DND-41 (cell line): ENCODE measurements around the gene BTBD16.

Source experiments
- ATAC-seq: fragments of 200-7000 bp; cut with Tn5 transposase; 3 replicates; pipeline ENCODE4 v1.9.1; 2021; ENCODE audit warnings: low read depth; ENCODE audit not compliant: insufficient read depth
- DNase-seq: peaks from one replicate; pipeline ENCODE4 v3.0.0-alpha.2; 2020
- H2AFZ ChIP-seq: 2 replicates; pipeline ENCODE4 v1.6.0; 2012; ENCODE audit warnings: low read depth, low read length
- H3K27ac ChIP-seq: 2 replicates; pipeline ENCODE4 v1.5.1; 2012; ENCODE audit warnings: low read length, inconsistent platforms
- H3K27me3 ChIP-seq: fragments of 200-600 bp; sonication (generic); 2 replicates; pipeline ENCODE4 v1.6.0; 2012; ENCODE audit warnings: low read length, mild to moderate bottlenecking, inconsistent platforms; ENCODE audit not compliant: insufficient read depth, poor library complexity
- H3K36me3 ChIP-seq: 2 replicates; pipeline ENCODE4 v1.5.1; 2012; ENCODE audit warnings: low read length, inconsistent platforms; ENCODE audit not compliant: insufficient read depth
- H3K4me1 ChIP-seq: 2 replicates; pipeline ENCODE4 v1.5.1; 2012; ENCODE audit warnings: mild to moderate bottlenecking, low read length; ENCODE audit not compliant: insufficient read depth
- H3K4me2 ChIP-seq: 2 replicates; pipeline ENCODE4 v1.6.0; 2012; ENCODE audit warnings: mild to moderate bottlenecking, moderate library complexity, low read length, inconsistent platforms; ENCODE audit not compliant: insufficient read depth
- H3K4me3 ChIP-seq, 2 experiments: fragments of 200-600 bp in 1 of 2; shearing (Covaris generic) in 1 of 2; 2 replicates each; pipeline ENCODE4 v1.5.1; 2012 to 2016; ENCODE audit warnings: inconsistent platforms in 2 of 2, low read length in 2 of 2, mild to moderate bottlenecking in 2 of 2, low read depth in 1 of 2, moderate library complexity in 1 of 2
- H3K79me2 ChIP-seq: 2 replicates; pipeline ENCODE4 v1.6.0; 2012; ENCODE audit warnings: low read length, inconsistent platforms; ENCODE audit not compliant: insufficient read depth
- H3K9ac ChIP-seq: 2 replicates; pipeline ENCODE4 v1.6.0; 2012; ENCODE audit warnings: low read depth, mild to moderate bottlenecking, inconsistent platforms, low read length, moderate library complexity
- H3K9me3 ChIP-seq: 2 replicates; pipeline ENCODE4 v1.5.1; 2012; ENCODE audit warnings: low read length, moderate library complexity, mild to moderate bottlenecking, inconsistent platforms; ENCODE audit not compliant: insufficient read depth, severe bottlenecking
- H4K20me1 ChIP-seq: 2 replicates; pipeline ENCODE4 v1.6.0; 2012; ENCODE audit warnings: low read length; ENCODE audit not compliant: insufficient read depth
- CTCF ChIP-seq: IDR thresholded peaks from 2 replicates; pipeline ENCODE4 v1.5.1; 2012; ENCODE audit warnings: borderline replicate concordance, low read length, moderate library complexity, mild to moderate bottlenecking; ENCODE audit not compliant: poor library complexity, severe bottlenecking; ENCODE audit errors: extremely low read depth
- EZH2 ChIP-seq: IDR thresholded peaks from 3 replicates; pipeline ENCODE4 v1.6.1; 2012; ENCODE audit warnings: borderline replicate concordance, low read depth, mild to moderate bottlenecking, moderate library complexity, low read length, inconsistent platforms; ENCODE audit not compliant: severe bottlenecking

Gene BTBD16

GRCh38 chr10:122323189-122323588 lies 52.1 kb downstream of the BTBD16 start:
- DNase-seq (no peak), ATAC-seq (no peak)
- H4K20me1 ChIP-seq: no peaks in the 10 kb centered on the region
- H3K4me2 ChIP-seq: no peak overlapping the region
- no peak overlapping the region for H3K9ac ChIP-seq
- H3K79me2 ChIP-seq: no peaks in the 10 kb centered on the region
- H3K9me3 ChIP-seq: peaks cover 3% of the 10 kb centered on the region
- no peak overlapping the region for H3K27ac ChIP-seq
- TF ChIP-seq CTCF (no peak), EZH2 (no peak)
- no peaks in the 10 kb centered on the region for H3K4me1 ChIP-seq
- H3K4me3 ChIP-seq: no peak overlapping the region
- H2AFZ ChIP-seq: no peak overlapping the region; the same call in 1 of the 2 replicates
- peaks cover 8% of the 10 kb centered on the region for H3K27me3 ChIP-seq
- H3K36me3 ChIP-seq: no peaks in the 10 kb centered on the region

GRCh38 chr10:122323941-122324675 lies 53.0 kb downstream of the BTBD16 start:
- H4K20me1 ChIP-seq: no peaks in the 10 kb centered on the region
- DNase-seq (no peak), ATAC-seq (no peak)
- H3K27me3 ChIP-seq: peaks cover 8% of the 10 kb centered on the region
- H3K36me3 ChIP-seq: no peaks in the 10 kb centered on the region
- TF ChIP-seq EZH2 (no peak), CTCF (no peak)
- H3K9me3 ChIP-seq: peaks cover 3% of the 10 kb centered on the region
- H3K27ac ChIP-seq: no peak overlapping the region
- H3K4me1 ChIP-seq: no peaks in the 10 kb centered on the region
- no peak overlapping the region for H3K9ac ChIP-seq
- no peak overlapping the region for H3K4me3 ChIP-seq
- no peaks in the 10 kb centered on the region for H3K79me2 ChIP-seq
- H3K4me2 ChIP-seq: no peak overlapping the region
- H2AFZ ChIP-seq: no peak overlapping the region

GRCh38 chr10:122325235-122325634 lies 54.1 kb downstream of the BTBD16 start:
- Histone ChIP-seq H3K9me3 (peaks cover 2% of the 10 kb centered on the region), H4K20me1 (no peaks in the 10 kb centered on the region), H3K9ac (no peak overlapping the region), H3K36me3 (no peaks in the 10 kb centered on the region), H3K79me2 (no peaks in the 10 kb centered on the region), H3K27me3 (peaks cover 8% of the 10 kb centered on the region), H3K4me2 (no peak overlapping the region), H3K4me1 (no peaks in the 10 kb centered on the region), H3K4me3 (no peak overlapping the region), H2AFZ (no peak overlapping the region), H3K27ac (no peak overlapping the region)
- no peak for DNase-seq
- ATAC-seq: no peak
- TF ChIP-seq EZH2 (no peak), CTCF (no peak)

GRCh38 chr10:122326385-122326784 lies 55.3 kb downstream of the BTBD16 start:
- no peaks in the 10 kb centered on the region for H3K4me1 ChIP-seq
- no peak overlapping the region for H3K4me2 ChIP-seq
- ATAC-seq (no peak), DNase-seq (no peak)
- H4K20me1 ChIP-seq: no peaks in the 10 kb centered on the region
- H3K27ac ChIP-seq: no peak overlapping the region
- no peaks in the 10 kb centered on the region for H3K79me2 ChIP-seq
- H2AFZ ChIP-seq: no peak overlapping the region
- H3K27me3 ChIP-seq: peaks cover 8% of the 10 kb centered on the region
- H3K9ac ChIP-seq: no peak overlapping the region
- no peaks in the 10 kb centered on the region for H3K36me3 ChIP-seq
- TF ChIP-seq CTCF: no peak
- H3K9me3 ChIP-seq: no peaks in the 10 kb centered on the region
- no peak overlapping the region for H3K4me3 ChIP-seq
